Muscle layer of duodenum (tissue), 2 donors: Measurements from ENCODE around the gene PHTF2.
"Not testable (repeated sequence)": the region's sequence is repeated elsewhere in the genome, so short reads cannot be mapped to it uniquely, and the experiment has no call there.

ENCODE experiments used
- H3K27ac ChIP-seq: one replicate; pipeline ENCODE4 v1.7.0; 2013; ENCODE audit warnings: mild to moderate bottlenecking, low read length
- H3K27me3 ChIP-seq: one replicate; pipeline ENCODE4 v1.7.0; 2013; ENCODE audit warnings: low read depth, mild to moderate bottlenecking, control low read depth, low read length
- H3K36me3 ChIP-seq, 2 donors: one replicate each; pipeline ENCODE4 v1.7.0; 2013; ENCODE audit warnings: low read length in 2 of 2, control low read depth in 1 of 2, mild to moderate bottlenecking in 1 of 2; ENCODE audit not compliant: insufficient read depth in 2 of 2, control insufficient read depth in 1 of 2
- H3K4me1 ChIP-seq, 2 donors: one replicate each; pipeline ENCODE4 v1.7.0; 2013; ENCODE audit warnings: low read length in 2 of 2, mild to moderate bottlenecking in 2 of 2, control low read depth in 1 of 2, moderate library complexity in 1 of 2; ENCODE audit not compliant: insufficient read depth in 2 of 2, control insufficient read depth in 1 of 2
- H3K4me3 ChIP-seq, 2 donors: one replicate each; pipeline ENCODE4 v1.7.0; 2013; ENCODE audit warnings: low read length in 2 of 2, low read depth in 1 of 2, mild to moderate bottlenecking in 1 of 2
- H3K9me3 ChIP-seq, 2 donors: one replicate each; pipeline ENCODE4 v1.7.0; 2013; ENCODE audit warnings: low read length in 2 of 2, control low read depth in 1 of 2, mild to moderate bottlenecking in 1 of 2; ENCODE audit not compliant: control insufficient read depth in 1 of 2
- donor health status: healthy.

PHTF2 gene

DNA sequence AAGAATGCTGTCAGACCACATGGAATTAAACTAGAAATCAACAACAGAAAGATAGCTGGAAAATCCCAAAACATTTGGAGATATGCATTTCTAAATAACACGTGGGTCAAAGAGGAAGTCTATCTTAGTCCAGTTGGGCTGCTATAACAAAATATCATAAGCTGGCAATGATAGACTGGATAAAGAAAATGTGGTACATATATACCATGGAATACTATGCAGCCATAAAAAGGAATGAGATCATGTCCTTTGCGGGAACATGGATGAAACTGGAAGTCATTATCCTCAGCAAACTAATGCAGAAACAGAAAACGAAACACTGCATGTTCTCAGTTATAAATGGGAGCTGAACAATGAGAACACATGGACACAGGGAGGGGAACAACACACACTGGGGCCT lies 200.6 kb downstream of the PHTF2 start:
- not testable (repeated sequence) for H3K4me3 ChIP-seq, H3K4me1 ChIP-seq, H3K9me3 ChIP-seq, H3K27me3 ChIP-seq, H3K27ac ChIP-seq, H3K36me3 ChIP-seq

- no peaks in the 10 kb centered on the region for H3K36me3 ChIP-seq
- no peak overlapping the region for H3K4me3 ChIP-seq
- H3K9me3 ChIP-seq: no peaks in the 10 kb centered on the region
- no peaks in the 10 kb centered on the region for H3K4me1 ChIP-seq
- H3K27me3 ChIP-seq: no peaks in the 10 kb centered on the region
- no peak overlapping the region for H3K27ac ChIP-seq
Measured at GRCh38 chr7:78002021-78002420, 203.4 kb downstream of the PHTF2 start.

DNA sequence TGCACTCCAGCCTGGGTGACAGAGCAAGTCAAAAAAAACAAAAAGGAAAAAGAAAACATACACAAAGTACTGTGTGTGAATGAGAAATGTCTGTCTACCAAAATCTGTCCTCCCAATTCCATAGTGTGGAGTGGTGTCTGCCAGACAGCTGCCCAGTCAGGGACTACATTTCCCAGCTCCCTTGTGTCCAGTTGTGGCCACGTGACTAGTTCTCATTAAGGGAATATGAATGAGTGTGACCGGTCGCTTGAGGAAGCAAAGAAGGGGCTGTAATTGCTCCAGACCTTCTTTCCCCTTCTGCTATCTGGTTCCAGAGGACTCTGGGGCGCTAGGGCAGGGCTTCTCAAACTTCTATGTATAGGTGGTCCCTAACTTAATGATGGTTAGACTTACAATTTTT lies 204.1 kb downstream of the PHTF2 start:
- Histone ChIP-seq H3K36me3 (no peaks in the 10 kb centered on the region), H3K27ac (no peak overlapping the region), H3K9me3 (no peaks in the 10 kb centered on the region), H3K4me1 (no peaks in the 10 kb centered on the region), H3K4me3 (no peak overlapping the region), H3K27me3 (no peaks in the 10 kb centered on the region)

DNA sequence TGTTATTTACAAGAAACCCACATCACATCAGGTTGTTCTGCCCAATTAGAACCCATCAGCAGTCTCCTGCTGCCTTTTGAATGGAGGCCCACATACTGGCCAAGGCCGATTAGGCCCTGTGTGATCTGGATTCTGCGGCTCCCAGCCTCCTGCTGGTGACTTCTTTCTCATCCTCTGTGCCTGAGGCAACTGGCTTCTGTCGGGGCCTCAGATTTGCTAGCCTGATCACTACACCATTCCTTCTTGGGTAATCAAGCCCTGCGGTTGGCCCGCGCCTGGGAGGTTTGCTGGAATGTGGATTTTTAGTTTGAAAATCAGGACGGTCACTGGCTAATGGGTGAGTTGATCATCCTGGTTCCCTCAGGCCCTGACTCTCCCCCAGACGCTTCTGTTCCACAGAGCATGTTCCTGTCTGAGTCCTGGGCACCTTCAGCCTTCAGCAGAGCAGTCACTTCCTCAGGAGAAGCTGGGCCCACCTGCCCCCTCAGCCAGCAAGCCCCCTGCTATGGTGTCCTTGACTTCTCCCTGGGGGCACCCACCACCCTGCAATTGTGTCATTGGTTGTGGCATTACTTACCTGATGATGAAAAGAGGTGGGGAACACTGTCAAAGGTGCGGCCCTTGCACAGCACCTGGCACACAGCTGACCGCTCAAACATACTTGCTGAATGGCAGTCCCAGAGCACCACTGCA lies 207.6 kb downstream of the PHTF2 start:
- Histone ChIP-seq H3K36me3 (no peaks in the 10 kb centered on the region), H3K9me3 (no peaks in the 10 kb centered on the region), H3K27me3 (no peaks in the 10 kb centered on the region), H3K4me3 (no peak overlapping the region), H3K4me1 (no peaks in the 10 kb centered on the region), H3K27ac (no peak overlapping the region)
